Endothelial cell of umbilical vein (primary cell): ENCODE results near the gene NLN. TPM values are rescaled to one million over a fixed set of nuclear protein-coding genes. Genes with fewer than 3 reads are reported as not detected.

Experiments
- BruUV-seq: library from RNA; stranded (reverse); fragments of 400-500 nt; replicated peaks from 2 replicates; lab custom pipeline; 2021; lab: Mats Ljungman, UMichigan
- CTCF ChIA-PET: fragments of 300-600, 350-600 bp; sonication (Branson Sonifier 250); formaldehyde crosslinking; loops from one replicate; lab custom pipeline; 2021; ENCODE audit warnings: antibody characterized with exemption, inconsistent platforms; lab: Charles Lee
- POLR2A ChIA-PET: fragments of 300-600, 350-600 bp; sonication (Branson Sonifier 250); formaldehyde crosslinking; loops from one replicate; lab custom pipeline; 2021; ENCODE audit warnings: antibody characterized with exemption, inconsistent platforms; lab: Charles Lee
- DNase-seq: peaks from one replicate; pipeline ENCODE4 v3.0.0-alpha.2; 2011; ENCODE audit warnings: low read depth, low spot score
- FAIRE-seq: peaks from 2 replicates; lab custom pipeline; 2011; peaks lifted over from hg19 to GRCh38; lab: Jason Lieb, UNC
- H2AFZ ChIP-seq: 2 replicates; pipeline ENCODE4 v1.6.0; 2012; ENCODE audit warnings: low read depth, low read length, control low read depth, inconsistent platforms
- H3K27ac ChIP-seq: 2 replicates; pipeline ENCODE4 v1.5.1; 2011; ENCODE audit warnings: low read depth, mild to moderate bottlenecking, control low read depth, low read length, moderate library complexity; ENCODE audit not compliant: insufficient read depth
- H3K27me3 ChIP-seq, 2 experiments: 2 replicates each; pipeline versions ENCODE4 v1.6.0 to v1.6.1; 2011; ENCODE audit warnings: low read length in 2 of 2, mixed read lengths in 1 of 2; ENCODE audit not compliant: control insufficient read depth in 2 of 2, insufficient read depth in 2 of 2
- H3K36me3 ChIP-seq, 2 experiments: 2 replicates in 1 of 2; 3 replicates in 1 of 2; pipeline ENCODE4 v1.5.1; 2011; ENCODE audit warnings: low read length in 2 of 2, mild to moderate bottlenecking in 1 of 2, moderate library complexity in 1 of 2; ENCODE audit not compliant: control insufficient read depth in 2 of 2, insufficient read depth in 2 of 2; ENCODE audit errors: extremely low read depth in 1 of 2
- H3K4me1 ChIP-seq: 3 replicates; pipeline ENCODE4 v1.5.1; 2011; ENCODE audit warnings: mild to moderate bottlenecking, low read length; ENCODE audit not compliant: control insufficient read depth, insufficient read depth; ENCODE audit errors: extremely low read depth
- H3K4me2 ChIP-seq: 2 replicates; pipeline ENCODE4 v1.6.1; 2011; ENCODE audit warnings: low read length, control low read depth, mixed read lengths; ENCODE audit not compliant: insufficient read depth
- H3K4me3 ChIP-seq, 3 experiments: fragments of 200-600 bp in 1 of 3; sonication (generic), shearing (Covaris generic) in 1 of 3; replicated peaks in 1 of 3; 2 replicates each; pipeline ENCODE4 v1.5.1; 2011 to 2016; ENCODE audit warnings: control low read depth in 3 of 3, low read length in 3 of 3, mild to moderate bottlenecking in 2 of 3, inconsistent platforms in 1 of 3, low read depth in 1 of 3, moderate library complexity in 1 of 3; ENCODE audit not compliant: insufficient read depth in 1 of 3
- H3K79me2 ChIP-seq: 2 replicates; pipeline ENCODE4 v1.6.0; 2012; ENCODE audit warnings: low read length, inconsistent platforms; ENCODE audit not compliant: control insufficient read depth, insufficient read depth
- H3K9ac ChIP-seq: replicated peaks from 2 replicates; pipeline ENCODE3; 2011; ENCODE audit warnings: low read length, control low read depth; ENCODE audit not compliant: insufficient read depth; ENCODE audit errors: extremely low read depth
- H3K9me1 ChIP-seq: replicated peaks from 3 replicates; pipeline ENCODE4 v1.6.0; 2011; ENCODE audit warnings: mild to moderate bottlenecking, low read length; ENCODE audit not compliant: control insufficient read depth, insufficient read depth; ENCODE audit errors: extremely low read depth
- H3K9me3 ChIP-seq: replicated peaks from 2 replicates; pipeline ENCODE4 v1.5.1; 2012; ENCODE audit warnings: low read length, inconsistent platforms; ENCODE audit not compliant: control insufficient read depth, insufficient read depth
- H4K20me1 ChIP-seq: replicated peaks from 2 replicates; pipeline ENCODE3; 2011; ENCODE audit warnings: mild to moderate bottlenecking, low read length; ENCODE audit not compliant: control insufficient read depth, insufficient read depth; ENCODE audit errors: extremely low read depth
- CTCF ChIP-seq, 2 donors: IDR thresholded peaks; 1 replicate in 1 of 2; 2 replicates in 1 of 2; pipeline ENCODE4 v1.5.1; 2011; ENCODE audit warnings: low read length in 2 of 2, mild to moderate bottlenecking in 2 of 2, moderate library complexity in 2 of 2, control low read depth in 1 of 2, inconsistent platforms in 1 of 2, low read depth in 1 of 2; ENCODE audit not compliant: insufficient read depth in 1 of 2; ENCODE audit errors: extremely low read depth in 1 of 2
- EZH2 ChIP-seq: IDR thresholded peaks from 2 replicates; pipeline ENCODE4 v1.6.1; 2012; ENCODE audit warnings: borderline replicate concordance, low read depth, mild to moderate bottlenecking, moderate library complexity, low read length, inconsistent platforms; ENCODE audit not compliant: severe bottlenecking
- FOS ChIP-seq: IDR thresholded peaks from 2 replicates; pipeline ENCODE4 v1.6.1; 2011; ENCODE audit warnings: mild to moderate bottlenecking, low read length, moderate library complexity, borderline replicate concordance; ENCODE audit not compliant: insufficient read depth
- GATA2 ChIP-seq: IDR thresholded peaks from 2 replicates; pipeline ENCODE4 v1.7.0; 2011; ENCODE audit warnings: low read depth, mild to moderate bottlenecking, moderate library complexity, mixed read lengths, low read length; ENCODE audit not compliant: insufficient read length, insufficient read depth
- JUN ChIP-seq: IDR thresholded peaks from 2 replicates; pipeline ENCODE4 v1.6.1; 2011; ENCODE audit warnings: borderline replicate concordance, low read depth; ENCODE audit not compliant: insufficient read length, insufficient read depth
- MAX ChIP-seq: IDR thresholded peaks from 2 replicates; pipeline ENCODE4 v1.6.1; 2011; ENCODE audit not compliant: insufficient read depth, insufficient read length
- MYC ChIP-seq: IDR thresholded peaks from one replicate; pipeline ENCODE4 v1.6.1; 2011; ENCODE audit warnings: mild to moderate bottlenecking, low read depth, low read length
- POLR2A ChIP-seq: IDR thresholded peaks from 2 replicates; pipeline ENCODE4 v1.6.1; 2012; ENCODE audit warnings: low read depth, mild to moderate bottlenecking, control low read depth, low read length
- POLR2AphosphoS5 ChIP-seq: IDR thresholded peaks from 2 replicates; pipeline ENCODE4 v1.6.1; 2012; ENCODE audit warnings: low read depth, mild to moderate bottlenecking, control low read depth, low read length, moderate library complexity; ENCODE audit not compliant: insufficient read depth
- dilution Hi-C: fragments of 300-500 bp; cut with MboI; formaldehyde crosslinking; loops from one replicate; pipeline ENCODE4 v1.15.0; 2019; ENCODE audit warnings: low sequenced_read_pairs; ENCODE audit not compliant: extremely low pct_ligation_motif_present
- intact Hi-C: fragments of 100-400 bp; cut with micrococcal nuclease; formaldehyde crosslinking; loops from one replicate; pipeline ENCODE4 v1.10.0; 2022
- polyA plus RNA-seq, 4 experiments: library from polyadenylated mRNA; depleted of rRNA in 3 of 4; stranded (reverse) in 3 of 4; unstranded in 1 of 4; fragments of >200 nt; gene quantifications; 2 replicates each; pipeline versions ENCODE4 v1.2.1 to v1.2.3, GENCODE V29; 2011 to 2012; ENCODE audit warnings: missing spikeins in 1 of 4
- total RNA-seq: library from RNA; stranded (reverse); gene quantifications from 2 replicates; pipeline ENCODE4 v1.2.3, GENCODE V29; 2021

NLN gene
- total and polyA plus RNA-seq, 2 donors (not counting 3 experiments of a cell fraction or from before 2014, with no cell fraction given), result 14.2 to 63.3 TPM

- Histone ChIP-seq H3K9ac (no peak overlapping the region), H3K9me3 (no peaks in the 10 kb centered on the region), H3K27me3 (no peaks in the 10 kb centered on the region), H3K79me2 (no peaks in the 10 kb centered on the region), H3K4me3 (no peak overlapping the region), H3K4me1 (peaks cover 9% of the 10 kb centered on the region), H4K20me1 (peaks cover 2% of the 10 kb centered on the region), H3K36me3 (peaks cover 0 to 3% of the 10 kb centered on the region in 2 experiments), H3K9me1 (no peaks in the 10 kb centered on the region), H2AFZ (no peak overlapping the region), H3K27ac (no peak overlapping the region), H3K4me2 (no peak overlapping the region)
- no peak for DNase-seq
- dilution Hi-C loops (no loop called here), intact Hi-C loops (no loop called here)
- FAIRE-seq, result no peak
- ChIA-PET CTCF (interaction anchor here (0.6 to 1.2 kb wide), 3 partner anchors 9 to 35 kb away, joined by 3 read pairs; no protein-coding TSS in a partner anchor), POLR2A (no interaction called here)
- no peak for TF ChIP-seq POLR2AphosphoS5
- no TSS peak for BruUV-seq
These were observed 54.6 kb downstream of the NLN start for GRCh38 chr5:65776441-65777141.

GRCh38 chr5:65778126-65778525 lies 56.1 kb downstream of the NLN start:
- ChIA-PET CTCF (interaction anchor here (0.8 to 1.2 kb wide), 3 partner anchors 9 to 17 kb away, joined by 3 to 4 read pairs (median 3); no protein-coding TSS in a partner anchor), POLR2A (no interaction called here)
- Histone ChIP-seq H3K27me3 (no peaks in the 10 kb centered on the region), H3K27ac (no peak overlapping the region), H4K20me1 (peaks cover 2% of the 10 kb centered on the region), H3K36me3 (peaks cover 0 to 5% of the 10 kb centered on the region in 2 experiments), H3K9me3 (no peaks in the 10 kb centered on the region), H3K4me2 (peak overlapping the region; percentile 47), H3K9ac (no peak overlapping the region), H3K4me3 (no peak overlapping the region), H2AFZ (no peak overlapping the region), H3K79me2 (no peaks in the 10 kb centered on the region), H3K9me1 (no peaks in the 10 kb centered on the region), H3K4me1 (peaks cover 9% of the 10 kb centered on the region)
- intact Hi-C loops, result no loop called here
- BruUV-seq, result no TSS peak
- FAIRE-seq (peak; percentile 35), DNase-seq (peak; percentile 76)
- TF ChIP-seq MAX, result no peak
- no peak for TF ChIP-seq POLR2A
- no peak for TF ChIP-seq POLR2AphosphoS5
- TF ChIP-seq FOS, result no peak
- no peak for TF ChIP-seq MYC
- TF ChIP-seq JUN, result no peak
- TF ChIP-seq EZH2, result no peak
- TF ChIP-seq GATA2, result no peak
- TF ChIP-seq CTCF (IDR thresholded peaks at IDR 0.05; ENCODE audit: extremely low read depth in 1 of 2, insufficient read depth in 1 of 2, low read depth in 1 of 2, low read length in 2 of 2), result no peak
- dilution Hi-C loops, result no loop called here
